Measurements from ENCODE around the gene CPAMD8.

The CPAMD8 gene

DNA sequence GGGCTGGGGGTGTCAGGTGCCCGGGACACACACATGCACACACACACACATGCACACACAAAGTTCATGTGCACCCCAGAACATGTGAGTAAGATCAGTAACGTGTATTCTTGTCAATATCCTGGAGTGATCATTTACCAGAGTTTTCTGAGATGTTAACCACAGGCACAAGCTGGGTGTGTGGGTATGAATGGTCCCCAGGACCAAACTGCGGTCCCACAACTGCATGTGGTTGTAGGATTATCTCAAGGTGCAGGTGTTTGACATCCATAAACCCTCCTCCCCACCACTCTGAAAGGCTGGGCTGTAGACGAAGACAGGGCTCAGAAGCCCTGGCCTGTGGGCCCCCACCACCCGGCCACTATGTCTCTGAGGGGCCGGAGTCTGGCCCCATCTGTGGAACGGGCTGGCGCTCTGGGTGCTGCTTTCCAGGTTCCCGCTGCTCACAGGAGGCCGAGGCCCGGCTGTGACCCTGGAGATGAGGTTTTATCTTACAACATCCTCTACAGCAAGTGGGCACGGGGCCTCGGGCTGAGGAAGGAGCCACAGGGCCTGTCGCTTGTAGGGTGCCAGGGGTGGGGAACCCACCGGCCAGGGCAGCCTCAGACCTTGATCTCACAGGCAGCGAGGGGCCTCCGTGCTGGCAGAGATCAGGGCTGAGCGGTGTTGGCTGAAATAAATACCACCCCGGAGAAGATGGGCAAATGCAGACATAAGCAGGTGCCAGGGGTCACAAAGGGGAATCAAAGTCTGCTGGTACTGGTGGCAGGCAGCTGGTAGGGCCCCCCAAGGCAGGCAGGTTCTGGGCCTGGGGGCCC, 133.5 kb downstream of the CPAMD8 start:
- no peak for DNase-seq (ENCODE audit: low read depth, low spot score)

DNA sequence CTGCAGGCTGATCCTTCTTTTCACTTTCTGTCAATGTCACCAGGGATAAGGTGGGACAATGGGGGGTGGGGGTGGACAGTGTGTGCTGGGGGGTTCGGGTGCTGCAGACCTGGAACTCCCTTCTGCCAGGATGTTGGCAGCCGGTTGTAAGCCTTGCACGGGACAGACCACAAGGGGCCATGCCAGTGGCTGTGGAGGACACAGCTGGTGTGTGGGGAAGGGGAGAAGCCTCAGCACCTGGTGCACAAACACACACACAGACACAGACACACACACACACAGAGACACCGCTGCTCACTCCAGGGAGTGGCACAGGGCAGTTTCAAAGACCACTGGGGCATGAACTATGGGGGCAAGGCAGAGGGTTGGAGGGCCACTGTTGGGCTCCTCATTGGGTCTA, 134.2 kb downstream of the CPAMD8 start:
- no peak for DNase-seq (ENCODE audit: low read depth, low spot score)

DNA sequence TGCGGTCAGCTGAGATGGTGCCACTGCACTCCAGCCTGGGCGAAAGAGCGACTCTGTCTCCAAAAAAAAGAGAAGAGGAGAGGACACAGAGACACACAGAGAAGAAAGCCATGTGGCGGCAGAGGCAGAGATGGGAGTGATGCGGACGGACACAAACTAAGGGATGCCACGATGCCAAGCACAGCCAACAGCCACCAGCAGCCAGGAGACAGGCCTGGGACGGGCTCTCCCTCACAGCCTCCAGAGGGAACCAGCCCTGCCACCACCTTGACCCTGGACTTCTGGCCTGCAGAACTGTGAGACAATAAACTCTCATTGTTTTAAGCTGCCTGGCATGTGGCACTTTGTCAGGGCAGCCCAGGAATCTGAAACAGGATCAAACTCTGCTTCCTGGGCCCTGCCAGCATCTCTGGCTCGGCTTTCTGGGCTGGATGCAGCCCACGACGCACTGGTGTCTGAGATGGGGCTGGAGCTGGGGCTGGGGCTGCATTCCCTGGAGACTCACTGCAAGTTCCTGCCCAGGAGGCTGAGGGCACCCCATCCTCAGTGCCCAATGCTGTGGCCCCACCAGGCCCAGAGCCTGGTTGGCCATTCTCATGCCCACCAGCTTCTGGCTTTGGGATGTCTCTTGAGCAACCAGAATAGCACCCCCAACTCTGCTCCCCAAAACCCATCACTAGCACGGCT, 134.8 kb downstream of the CPAMD8 start:
- DNase-seq (ENCODE audit: low read depth, low spot score): no peak

DNA sequence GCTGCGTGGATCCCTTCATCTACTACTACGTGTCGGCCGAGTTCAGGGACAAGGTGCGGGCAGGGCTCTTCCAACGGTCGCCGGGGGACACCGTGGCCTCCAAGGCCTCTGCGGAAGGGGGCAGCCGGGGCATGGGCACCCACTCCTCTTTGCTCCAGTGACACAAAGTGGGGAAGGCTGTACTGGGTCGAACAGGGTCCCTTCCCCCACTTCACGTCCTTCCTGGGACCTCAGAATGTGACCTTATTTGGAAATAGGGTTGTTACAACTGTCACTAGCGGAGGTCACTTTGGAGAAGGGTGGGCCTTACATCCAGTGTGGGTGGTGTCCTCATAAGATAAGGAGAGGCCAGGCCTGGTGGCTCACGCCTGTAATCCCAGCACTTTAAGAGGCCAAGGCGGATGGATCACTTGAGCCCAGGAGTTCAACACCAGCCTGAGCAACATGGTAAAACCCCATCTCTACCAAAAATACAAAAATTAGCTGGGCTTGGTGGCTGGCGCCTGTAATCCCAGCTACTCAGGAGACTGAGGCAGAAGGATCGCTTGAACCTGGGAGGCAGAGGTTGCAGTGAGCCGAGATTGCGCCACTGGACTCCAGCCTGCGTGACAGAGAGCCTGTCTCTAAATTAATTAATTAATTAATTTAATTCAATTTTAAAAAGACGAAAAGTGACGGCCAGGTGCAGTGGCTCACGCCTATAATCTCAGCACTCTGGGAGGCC, 136.0 kb downstream of the CPAMD8 start:
- DNase-seq (ENCODE audit: low read depth, low spot score): no peak

DNA sequence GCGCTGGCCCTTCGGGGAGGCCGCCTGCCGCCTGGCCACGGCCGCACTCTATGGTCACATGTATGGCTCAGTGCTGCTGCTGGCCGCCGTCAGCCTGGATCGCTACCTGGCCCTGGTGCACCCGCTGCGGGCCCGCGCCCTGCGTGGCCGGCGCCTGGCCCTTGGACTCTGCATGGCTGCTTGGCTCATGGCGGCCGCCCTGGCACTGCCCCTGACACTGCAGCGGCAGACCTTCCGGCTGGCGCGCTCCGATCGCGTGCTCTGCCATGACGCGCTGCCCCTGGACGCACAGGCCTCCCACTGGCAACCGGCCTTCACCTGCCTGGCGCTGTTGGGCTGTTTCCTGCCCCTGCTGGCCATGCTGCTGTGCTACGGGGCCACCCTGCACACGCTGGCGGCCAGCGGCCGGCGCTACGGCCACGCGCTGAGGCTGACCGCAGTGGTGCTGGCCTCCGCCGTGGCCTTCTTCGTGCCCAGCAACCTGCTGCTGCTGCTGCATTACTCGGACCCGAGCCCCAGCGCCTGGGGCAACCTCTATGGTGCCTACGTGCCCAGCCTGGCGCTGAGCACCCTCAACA, 136.6 kb downstream of the CPAMD8 start:
- no peak for DNase-seq (ENCODE audit: low read depth, low spot score)

DNA sequence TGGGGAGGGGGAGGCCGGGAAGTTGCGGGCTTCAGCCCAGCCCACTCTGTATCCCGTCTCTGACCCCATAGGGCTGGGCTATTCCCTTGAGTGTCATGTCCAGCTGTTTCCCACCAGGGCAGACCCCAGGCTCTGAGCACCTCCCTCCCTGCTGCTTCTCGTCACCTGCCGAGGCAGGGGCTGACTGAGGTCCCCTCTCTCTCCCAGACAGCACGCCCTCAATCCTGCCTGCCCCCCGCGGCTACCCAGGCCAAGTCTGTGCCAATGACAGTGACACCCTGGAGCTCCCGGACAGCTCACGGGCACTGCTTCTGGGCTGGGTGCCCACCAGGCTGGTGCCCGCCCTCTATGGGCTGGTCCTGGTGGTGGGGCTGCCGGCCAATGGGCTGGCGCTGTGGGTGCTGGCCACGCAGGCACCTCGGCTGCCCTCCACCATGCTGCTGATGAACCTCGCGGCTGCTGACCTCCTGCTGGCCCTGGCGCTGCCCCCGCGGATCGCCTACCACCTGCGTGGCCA, 137.2 kb downstream of the CPAMD8 start:
- DNase-seq (ENCODE audit: low read depth, low spot score): no peak

DNA sequence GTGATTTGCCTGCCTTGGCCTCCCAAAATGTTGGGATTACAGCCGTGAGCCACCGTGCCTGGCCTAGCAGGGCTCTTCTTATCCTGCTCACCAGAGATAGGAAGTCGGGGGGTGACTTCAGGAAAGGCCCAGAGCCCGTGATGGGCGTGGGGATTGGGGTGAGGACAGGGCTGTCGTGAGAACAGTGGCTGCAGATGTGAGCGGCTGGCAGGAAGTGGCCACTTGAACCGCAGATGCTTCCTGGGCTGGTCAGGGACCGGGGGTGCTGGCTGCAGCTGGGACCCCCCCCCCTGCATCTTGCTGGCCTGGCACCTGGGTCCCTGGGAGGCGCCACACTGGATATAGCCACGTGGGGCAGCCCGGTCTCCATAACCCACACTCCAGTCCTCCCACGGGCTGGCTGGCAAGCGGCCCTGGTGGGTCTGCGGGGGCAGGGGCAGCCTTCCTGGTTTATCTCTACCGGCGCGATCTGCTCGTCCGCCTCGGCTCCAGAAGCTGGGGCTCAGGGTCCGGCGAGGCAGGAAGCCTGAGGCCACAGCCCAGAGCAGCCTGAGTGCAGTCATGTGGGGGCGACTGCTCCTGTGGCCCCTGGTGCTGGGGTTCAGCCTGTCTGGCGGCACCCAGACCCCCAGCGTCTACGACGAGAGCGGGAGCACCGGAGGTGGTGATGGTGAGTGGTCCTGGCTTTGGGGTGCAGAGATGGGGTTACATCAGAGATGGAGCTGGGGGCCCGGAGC, 137.8 kb downstream of the CPAMD8 start, which contains the start of gene F2RL3:
Gene F2RL3, plus strand, starts transcription at position 371 of the 737 bp plus-strand sequence. Its CDS starts 191 bp downstream, at position 562.
- DNase-seq (ENCODE audit: low read depth, low spot score): no peak

DNA sequence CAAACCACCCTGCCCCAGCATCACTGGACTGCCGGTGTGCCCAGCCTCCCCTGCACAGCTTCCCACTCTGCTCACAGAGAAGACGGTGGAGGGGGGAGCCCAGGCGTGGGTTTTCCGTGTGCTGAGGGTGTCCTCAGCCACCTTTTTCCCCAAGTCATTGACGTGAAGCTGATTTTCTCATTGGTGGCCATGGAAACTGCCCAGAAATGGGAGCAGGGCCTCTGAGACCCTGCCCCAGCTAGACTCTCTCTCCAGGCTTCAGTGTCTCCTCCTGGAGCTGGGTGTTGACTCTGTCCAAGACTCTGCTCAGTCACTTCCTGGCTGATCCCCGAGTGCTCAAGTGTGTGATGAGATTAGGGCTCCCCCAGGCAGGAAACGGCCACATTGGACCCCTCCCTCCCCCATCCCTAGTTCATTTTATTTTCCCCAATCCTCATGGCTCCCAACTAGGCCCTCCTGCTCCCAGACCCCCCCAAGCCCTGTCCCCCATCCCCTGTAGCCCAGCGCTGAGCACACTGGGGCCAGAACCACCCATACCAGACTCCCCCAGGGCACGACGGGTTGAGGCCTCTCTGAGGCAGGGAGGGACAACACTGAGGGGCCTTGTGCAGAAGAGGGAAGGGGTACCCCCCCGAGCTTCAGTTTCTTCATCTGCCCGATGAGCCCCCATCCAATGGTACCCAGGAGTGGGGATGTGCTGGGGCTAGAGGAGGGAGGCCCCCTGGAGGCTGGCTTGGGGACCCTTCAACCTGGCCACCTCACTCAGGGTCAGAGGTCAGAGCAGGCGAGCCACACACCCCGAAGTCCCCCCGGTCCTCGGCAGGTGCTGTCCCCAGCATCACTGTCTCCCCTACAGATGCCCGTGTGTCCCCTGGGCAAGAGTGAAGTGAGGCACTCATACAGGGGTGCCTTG, 139.0 kb downstream of the CPAMD8 start:
- no peak for DNase-seq (ENCODE audit: low read depth, low spot score)

DNA sequence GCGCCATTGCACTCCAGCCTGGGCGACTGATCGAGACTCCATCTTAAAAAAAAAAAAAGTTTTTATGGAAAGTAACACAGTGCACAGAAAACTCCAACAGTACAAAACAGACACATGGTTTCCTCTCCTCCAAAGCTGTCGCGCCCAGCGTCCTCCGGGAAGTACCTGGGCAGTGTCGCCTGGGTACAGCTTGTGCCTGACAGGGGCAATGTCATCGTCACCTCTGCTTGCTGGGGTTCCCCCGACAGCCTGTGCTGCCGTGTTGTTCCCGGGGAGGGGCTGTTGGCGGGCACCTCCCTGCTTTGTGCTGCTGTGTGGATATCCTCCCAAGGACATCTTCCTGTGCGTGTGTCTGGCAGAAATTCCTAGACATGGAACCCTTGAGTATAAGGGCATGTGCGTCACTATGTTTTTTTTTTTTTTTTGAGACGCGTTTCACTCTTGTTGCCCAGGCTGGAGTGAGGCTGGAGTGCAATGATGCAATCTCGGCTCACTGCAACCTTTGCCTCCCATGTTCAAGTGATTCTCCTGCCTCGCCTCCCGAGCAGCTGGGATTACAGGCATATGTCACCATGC, 140.2 kb downstream of the CPAMD8 start:
- DNase-seq (ENCODE audit: low read depth, low spot score): no peak

DNA sequence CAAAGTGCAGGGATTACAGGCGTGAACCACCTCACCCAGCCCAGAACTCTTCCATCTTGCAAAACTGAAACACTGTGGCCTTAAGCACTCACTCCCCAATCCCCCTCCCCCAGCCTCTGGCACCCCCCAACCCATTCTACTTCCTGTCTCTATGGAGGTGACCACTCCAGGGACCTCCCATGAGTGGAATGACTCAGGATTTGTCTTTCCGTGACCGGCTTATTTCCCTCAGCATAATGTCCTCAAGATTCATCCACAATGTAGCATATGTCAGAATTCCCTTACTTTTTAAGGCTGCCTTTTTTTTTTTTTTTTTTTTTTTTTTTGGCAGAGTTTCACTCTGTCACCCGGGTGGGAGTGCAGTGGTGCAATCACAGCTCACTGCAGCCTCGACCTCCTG, 141.4 kb downstream of the CPAMD8 start:
- DNase-seq (ENCODE audit: low read depth, low spot score): no peak

DNA sequence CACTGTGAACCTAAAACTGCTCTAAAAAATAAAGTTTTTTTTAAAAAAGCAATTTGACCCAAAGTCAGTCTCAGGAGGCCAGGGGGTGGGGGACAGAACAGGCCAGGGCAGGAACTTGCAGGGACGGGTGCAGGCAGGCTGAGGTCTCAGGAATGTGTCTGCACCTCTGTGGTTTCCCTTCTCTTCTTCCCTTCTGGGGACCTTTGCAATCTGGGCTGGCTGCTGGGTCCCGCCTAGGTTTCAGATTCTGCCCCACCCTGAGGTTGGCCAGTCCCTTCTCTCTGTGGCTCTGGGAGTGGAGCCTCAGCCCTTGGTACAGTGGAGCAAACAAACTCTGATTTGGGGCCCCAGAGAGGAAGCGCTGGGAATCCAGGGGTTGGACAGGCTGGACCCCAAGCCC, 143.1 kb downstream of the CPAMD8 start:
- DNase-seq (ENCODE audit: low read depth, low spot score): no peak

DNA sequence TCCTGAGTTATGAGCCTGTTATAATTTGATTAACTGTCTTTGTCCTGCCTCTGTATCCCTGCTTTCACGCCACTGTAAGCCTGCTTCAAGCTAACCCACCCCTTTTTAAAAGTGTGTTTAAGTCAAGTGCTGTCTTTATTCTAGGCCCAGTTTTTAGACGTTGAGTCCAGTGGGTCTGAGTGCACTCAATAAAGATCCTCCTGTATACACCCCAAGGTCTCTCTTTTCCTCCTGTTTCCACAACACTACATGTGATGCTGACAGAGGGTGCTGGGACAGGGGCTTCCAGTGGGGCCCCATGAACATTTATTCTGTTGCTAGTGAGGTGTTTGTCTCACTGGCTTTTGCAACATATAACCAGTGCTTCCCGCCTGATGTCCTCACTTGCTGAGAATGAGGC, 144.5 kb downstream of the CPAMD8 start:
- DNase-seq (ENCODE audit: low read depth, low spot score): no peak

DNA sequence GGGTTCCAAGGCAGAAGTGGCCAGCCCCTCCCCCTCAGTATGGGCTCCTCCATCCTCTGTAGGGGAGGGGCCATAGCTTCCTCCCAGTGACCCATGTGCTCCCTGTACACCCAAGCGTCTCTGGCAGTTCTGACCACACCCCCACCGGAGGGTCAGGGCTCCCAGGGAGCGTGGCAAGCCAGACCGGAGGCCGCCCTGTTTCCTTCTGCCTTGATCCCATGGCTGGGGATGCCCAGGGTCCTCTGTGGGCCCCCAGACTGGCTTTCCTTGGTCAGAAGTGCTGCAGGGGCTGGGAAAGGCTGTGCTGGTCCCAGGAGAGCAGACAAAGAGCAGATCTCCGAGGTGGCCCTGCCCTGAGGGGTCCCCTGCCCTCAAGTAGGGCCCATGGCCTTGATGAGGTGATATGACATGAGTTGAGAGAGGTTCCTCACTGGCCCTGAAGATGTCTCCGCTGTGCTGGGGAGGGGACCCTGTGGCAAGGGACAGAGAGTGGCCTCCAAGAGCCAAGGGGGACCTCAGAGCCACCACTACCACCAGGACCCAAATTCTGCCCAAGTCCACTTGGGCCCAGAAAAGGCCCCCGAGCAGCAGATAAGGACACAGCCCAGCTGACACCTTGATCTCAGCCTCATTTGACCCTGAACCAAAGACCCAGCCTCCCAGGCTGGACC, 145.6 kb downstream of the CPAMD8 start:
- no peak for DNase-seq (ENCODE audit: low read depth, low spot score)

DNA sequence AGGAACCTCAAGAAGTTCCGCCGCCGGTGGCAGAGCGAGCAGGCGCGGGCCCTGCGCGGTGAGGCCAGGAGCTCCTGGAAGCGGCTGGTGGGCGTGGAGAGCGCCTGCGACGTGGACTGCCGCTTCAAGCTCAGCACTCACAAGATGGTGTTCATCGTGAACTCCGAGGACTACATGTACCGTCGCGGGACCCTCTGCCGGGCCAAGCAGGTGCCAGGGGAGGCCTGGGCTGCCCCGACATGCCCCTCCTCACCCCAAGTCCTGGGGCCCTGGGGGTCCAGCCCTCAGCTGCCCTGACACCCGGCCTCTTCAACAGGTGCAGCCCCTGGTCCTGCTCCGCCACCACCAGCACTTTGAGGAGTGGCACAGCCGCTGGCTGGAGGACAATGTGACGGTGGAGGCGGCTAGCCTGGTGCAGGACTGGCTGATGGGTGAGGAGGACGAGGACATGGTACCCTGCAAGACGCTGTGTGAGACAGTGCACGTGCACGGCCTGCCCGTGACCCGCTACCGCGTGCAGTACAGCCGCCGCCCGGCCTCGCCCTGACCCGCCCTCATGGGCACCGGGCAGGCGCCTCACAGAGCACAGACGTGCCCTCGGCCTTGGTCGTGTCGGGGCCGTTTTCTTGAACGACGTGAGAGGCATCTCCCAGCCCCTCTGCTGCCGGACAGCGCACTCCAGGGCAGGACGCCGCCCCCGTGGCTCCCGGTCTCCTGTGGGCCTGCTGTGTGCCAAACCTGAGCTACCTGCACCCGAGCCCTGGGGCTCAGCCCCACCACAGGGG, 148.2 kb downstream of the CPAMD8 start:
- no peak for DNase-seq (ENCODE audit: low read depth, low spot score)

DNA sequence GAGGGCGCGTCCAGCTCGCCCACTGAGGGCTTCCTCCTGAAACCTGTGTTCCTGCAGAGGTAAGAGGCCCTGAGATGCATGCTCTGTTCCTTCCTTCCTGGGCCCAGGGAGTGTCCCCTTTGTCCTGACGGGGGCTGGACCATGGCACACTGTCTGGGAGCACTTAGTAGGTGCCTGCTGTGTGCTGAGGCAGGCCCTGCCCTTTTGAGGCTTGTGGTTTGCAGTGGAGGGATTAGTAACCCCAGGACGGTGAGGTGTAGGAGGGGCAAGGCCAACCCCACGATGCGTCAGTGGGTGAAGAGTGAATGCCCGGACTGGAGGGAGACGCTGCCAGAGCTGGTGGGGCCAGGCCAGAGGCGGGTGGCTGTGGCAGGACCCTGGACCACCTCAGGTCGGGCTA, 149.0 kb downstream of the CPAMD8 start:
- DNase-seq (ENCODE audit: low read depth, low spot score): no peak

DNA sequence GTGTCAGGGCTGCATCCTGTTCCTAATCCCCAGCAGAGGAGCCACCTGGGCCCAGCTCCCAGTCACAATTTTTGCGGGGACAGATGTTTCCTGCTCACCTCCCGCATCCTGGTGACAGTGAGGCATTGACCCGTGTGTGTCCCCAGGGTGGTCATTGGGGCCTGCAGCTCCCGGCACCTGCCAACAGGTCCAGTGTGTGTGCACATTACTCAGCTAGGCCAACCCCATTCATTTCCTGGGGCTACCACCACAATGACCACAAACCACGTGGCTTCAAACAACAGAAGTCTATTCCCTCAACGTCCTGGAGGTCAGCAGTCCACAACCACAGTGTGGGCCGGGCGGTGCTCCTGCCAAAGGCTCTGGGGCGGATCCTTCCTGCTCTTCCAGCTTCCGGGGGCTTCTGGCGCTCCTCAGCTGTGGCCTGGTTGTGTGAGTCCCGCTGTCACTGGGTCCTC, 149.7 kb downstream of the CPAMD8 start:
- DNase-seq (ENCODE audit: low read depth, low spot score): no peak

DNA sequence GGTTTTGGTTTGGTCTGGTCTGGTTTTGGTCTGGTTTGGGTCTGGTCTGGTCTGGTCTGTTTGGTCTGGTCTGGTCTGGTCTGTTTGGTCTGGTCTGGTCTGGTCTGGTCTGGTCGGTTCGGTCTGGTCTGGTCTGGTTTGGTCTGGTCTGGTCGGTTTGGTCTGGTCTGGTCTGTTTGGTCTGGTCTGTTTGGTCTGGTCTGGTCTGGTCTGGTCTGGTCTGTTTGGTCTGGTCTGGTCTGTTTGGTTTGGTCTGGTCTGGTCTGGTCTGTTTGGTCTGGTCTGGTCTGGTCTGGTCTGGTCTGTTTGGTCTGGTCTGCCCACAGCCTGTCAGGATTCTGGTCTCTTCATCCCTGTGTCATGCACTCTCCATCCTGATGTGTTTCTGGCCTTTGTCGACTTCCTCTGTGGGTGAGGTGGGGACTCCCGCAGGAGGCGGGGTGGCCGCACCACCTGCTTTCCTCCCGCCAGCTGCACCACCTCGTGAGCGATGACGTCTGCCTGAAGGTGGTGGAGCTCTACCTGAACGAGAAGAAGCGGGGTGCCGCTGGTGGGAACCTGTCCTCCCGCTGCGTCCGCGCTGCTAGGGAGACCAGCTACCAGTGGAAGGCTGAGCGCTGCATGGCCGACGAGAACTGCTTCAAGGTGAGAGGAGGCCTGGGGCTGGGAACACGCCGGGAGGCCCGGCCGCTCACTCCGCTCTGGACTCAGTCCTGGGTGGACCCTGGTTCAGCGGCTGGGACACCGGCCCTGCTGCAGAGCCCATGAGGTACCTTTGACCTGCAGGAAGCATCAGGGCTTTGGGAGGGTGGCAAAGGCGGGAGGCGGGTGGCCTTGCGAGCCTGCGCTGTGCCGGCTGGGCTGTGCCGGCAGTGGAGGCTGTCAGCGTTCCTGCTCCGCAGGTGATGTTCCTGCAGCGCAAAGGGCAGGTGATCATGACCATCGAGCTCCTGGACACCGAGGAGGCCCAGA, 150.7 kb downstream of the CPAMD8 start:
- no peak for DNase-seq (ENCODE audit: low read depth, low spot score)

Measured in iPS DF 19.7 (cell line).